SK-N-SH (cell line): ENCODE measurements around the gene C12orf50. TPM values are rescaled to one million over a fixed set of nuclear protein-coding genes. Genes with fewer than 3 reads are reported as not detected.

Experiments
- CTCF ChIA-PET: fragments of 300-600, 350-600 bp; formaldehyde crosslinking; extraction: SDS; loops from one replicate; lab custom pipeline; 2021; lab: Yijun Ruan, JAX
- POLR2A ChIA-PET: fragments of 350-600 bp; sonication (Branson Sonifier 250); formaldehyde crosslinking; extraction: SDS; loops from one replicate; lab custom pipeline; 2020; ENCODE audit warnings: antibody characterized with exemption, inconsistent platforms; lab: Yijun Ruan, JAX
- DNase-seq: peaks from one replicate; pipeline ENCODE4 v3.0.0; 2012
- H2AFZ ChIP-seq: fragments of 200-600 bp; sonication (generic); 2 replicates; pipeline ENCODE4 v1.8.1; 2016; ENCODE audit warnings: antibody characterized with exemption, mild to moderate bottlenecking, low read depth
- H3F3A ChIP-seq: fragments of 200-600 bp; sonication (generic); replicated peaks from 2 replicates; pipeline ENCODE3; 2016; ENCODE audit warnings: antibody characterized with exemption, mild to moderate bottlenecking; ENCODE audit not compliant: insufficient read depth
- H3K27ac ChIP-seq, 2 experiments: fragments of 200-500 bp in 1 of 2; fragments of 200-600 bp in 1 of 2; sonication (Bioruptor generic) in 1 of 2; sonication (generic), shearing (Covaris generic) in 1 of 2; 2 replicates each; pipeline versions ENCODE4 v1.5.1 to v1.6.1; 2014 to 2016; ENCODE audit warnings: low read depth in 2 of 2, inconsistent platforms in 1 of 2, low read length in 1 of 2, mild to moderate bottlenecking in 1 of 2, mixed read lengths in 1 of 2
- H3K27me3 ChIP-seq: fragments of 200-600 bp; sonication (generic), shearing (Covaris generic); 2 replicates; pipeline ENCODE4 v1.6.1; 2016; ENCODE audit warnings: mixed run types; ENCODE audit not compliant: insufficient read depth
- H3K36me3 ChIP-seq, 2 experiments: fragments of 200-500 bp in 1 of 2; fragments of 200-600 bp in 1 of 2; sonication (Bioruptor generic) in 1 of 2; sonication (generic) in 1 of 2; replicated peaks in 1 of 2; 2 replicates each; pipeline versions ENCODE3 to v1.5.1; 2014 to 2016; ENCODE audit warnings: low read length in 1 of 2, mild to moderate bottlenecking in 1 of 2; ENCODE audit not compliant: insufficient read depth in 2 of 2, control insufficient read depth in 1 of 2
- H3K4me1 ChIP-seq, 2 experiments: fragments of 200-500 bp in 1 of 2; fragments of 200-600 bp in 1 of 2; sonication (Bioruptor generic) in 1 of 2; sonication (generic), shearing (Covaris generic) in 1 of 2; 2 replicates each; pipeline versions ENCODE4 v1.5.1 to v1.6.1; 2014 to 2016; ENCODE audit warnings: low read depth in 1 of 2, low read length in 1 of 2, mixed run types in 1 of 2; ENCODE audit not compliant: insufficient read depth in 2 of 2, control insufficient read depth in 1 of 2
- H3K4me2 ChIP-seq: fragments of 200-600 bp; sonication (generic), shearing (Covaris generic); 2 replicates; pipeline ENCODE4 v1.6.1; 2017; ENCODE audit warnings: mixed run types
- H3K4me3 ChIP-seq, 2 experiments: fragments of 200-500 bp in 1 of 2; fragments of 200-600 bp in 1 of 2; sonication (Bioruptor generic) in 1 of 2; sonication (generic), shearing (Covaris generic) in 1 of 2; 2 replicates each; pipeline versions ENCODE4 v1.5.1 to v1.8.1; 2014 to 2016; ENCODE audit warnings: low read depth in 2 of 2, inconsistent platforms in 1 of 2, low read length in 1 of 2, mild to moderate bottlenecking in 1 of 2, mixed read lengths in 1 of 2, moderate library complexity in 1 of 2
- H3K79me2 ChIP-seq: fragments of 200-600 bp; sonication (generic); 2 replicates; pipeline ENCODE4 v1.8.1; 2017; ENCODE audit warnings: mild to moderate bottlenecking; ENCODE audit not compliant: insufficient read depth
- H3K9ac ChIP-seq: fragments of 200-600 bp; sonication (generic); 2 replicates; pipeline ENCODE4 v1.6.1; 2017; ENCODE audit warnings: mixed run types
- H3K9me2 ChIP-seq: fragments of 200-600 bp; sonication (generic); 2 replicates; pipeline ENCODE4 v1.6.1; 2017; ENCODE audit warnings: mixed run types
- H3K9me3 ChIP-seq: fragments of 200-600 bp; sonication (generic); 2 replicates; pipeline ENCODE4 v1.6.1; 2017; ENCODE audit warnings: mixed run types, mild to moderate bottlenecking, moderate library complexity
- H4K20me1 ChIP-seq: fragments of 200-600 bp; sonication (generic); 2 replicates; pipeline ENCODE4 v1.6.1; 2017; ENCODE audit warnings: mild to moderate bottlenecking, mixed run types; ENCODE audit not compliant: insufficient read depth
- CHD2 ChIP-seq: fragments of 150-350 bp; IDR thresholded peaks from 2 replicates; pipeline ENCODE4 v1.6.1; 2018; ENCODE audit warnings: low read length; ENCODE audit not compliant: partially characterized antibody
- ELF1 ChIP-seq: IDR thresholded peaks from 2 replicates; pipeline ENCODE4 v1.4.0; 2012
- EP300 ChIP-seq, 2 experiments: IDR thresholded peaks; 2 replicates each; pipeline versions ENCODE4 v1.4.0 to v1.6.1; 2012; ENCODE audit warnings: borderline replicate concordance in 1 of 2, low read depth in 1 of 2, low read length in 1 of 2
- EZH2phosphoT487 ChIP-seq: fragments of 200-600 bp; sonication (generic); IDR thresholded peaks from 2 replicates; pipeline ENCODE4 v1.6.1; 2017; ENCODE audit warnings: low read depth, mixed run types, mild to moderate bottlenecking, antibody characterized with exemption, moderate library complexity, borderline replicate concordance
- FOSL2 ChIP-seq: IDR thresholded peaks from 2 replicates; pipeline ENCODE4 v1.4.0; 2012; ENCODE audit warnings: low read depth, mild to moderate bottlenecking, moderate library complexity, borderline replicate concordance
- FOXJ3 ChIP-seq: sonication (generic); formaldehyde crosslinking; IDR thresholded peaks from 2 replicates; pipeline ENCODE4 v1.5.1; 2020; ENCODE audit warnings: mild to moderate bottlenecking, missing genetic modification reagents
- FOXM1 ChIP-seq: IDR thresholded peaks from 2 replicates; pipeline ENCODE4 v1.4.0; 2012; ENCODE audit warnings: low read depth, mild to moderate bottlenecking
- GATA2 ChIP-seq: sonication (generic); formaldehyde crosslinking; IDR thresholded peaks from 2 replicates; pipeline ENCODE4 v1.5.0; 2020; ENCODE audit warnings: mild to moderate bottlenecking, missing genetic modification reagents
- POLR2AphosphoS5 ChIP-seq: IDR thresholded peaks from 2 replicates; pipeline ENCODE4 v1.6.1; 2012; ENCODE audit warnings: low read depth, low read length
- RAD21 ChIP-seq: IDR thresholded peaks from 2 replicates; pipeline ENCODE4 v1.6.1; 2012; ENCODE audit warnings: mild to moderate bottlenecking, low read length
- TAF1 ChIP-seq: IDR thresholded peaks from 2 replicates; pipeline ENCODE4 v1.6.1; 2012; ENCODE audit warnings: low read depth, mild to moderate bottlenecking, low read length, moderate library complexity, borderline replicate concordance
- WGBS: methylation state at CpG from one replicate; pipeline ENCODE4 v1.1.6; 2017; ENCODE audit warnings: low lambda C conversion rate; 5-methylcytosine and 5-hydroxymethylcytosine counted together
- polyA plus RNA-seq, 3 experiments: library from polyadenylated mRNA; depleted of rRNA; stranded (reverse); fragments of >200 nt; gene quantifications; 2 replicates each; pipeline ENCODE4 v1.2.3, GENCODE V29; 2012
- TF ChIP-seq, protein P1 (sequence below): IDR thresholded peaks from 2 replicates; pipeline ENCODE4 v1.6.1; 2012; ENCODE audit warnings: mild to moderate bottlenecking, low read depth, low read length, moderate library complexity
- TF ChIP-seq, protein P2 (sequence below): IDR thresholded peaks from 2 replicates; pipeline ENCODE4 v1.4.0; 2012; ENCODE audit warnings: low read depth
- TF ChIP-seq, protein P3 (sequence below): fragments of 200-600 bp; sonication (generic); IDR thresholded peaks from 2 replicates; pipeline ENCODE4 v1.6.1; 2017; ENCODE audit warnings: antibody characterized with exemption, mild to moderate bottlenecking, moderate library complexity
- TF ChIP-seq, protein P4 (sequence below): IDR thresholded peaks from 2 replicates; pipeline ENCODE4 v1.4.0; 2012; ENCODE audit warnings: low read depth, borderline replicate concordance

C12orf50 gene
- polyA plus RNA-seq, 1 of the 3 experiments (the other 2 are of a cell fraction), result 0.03 TPM

DNA sequence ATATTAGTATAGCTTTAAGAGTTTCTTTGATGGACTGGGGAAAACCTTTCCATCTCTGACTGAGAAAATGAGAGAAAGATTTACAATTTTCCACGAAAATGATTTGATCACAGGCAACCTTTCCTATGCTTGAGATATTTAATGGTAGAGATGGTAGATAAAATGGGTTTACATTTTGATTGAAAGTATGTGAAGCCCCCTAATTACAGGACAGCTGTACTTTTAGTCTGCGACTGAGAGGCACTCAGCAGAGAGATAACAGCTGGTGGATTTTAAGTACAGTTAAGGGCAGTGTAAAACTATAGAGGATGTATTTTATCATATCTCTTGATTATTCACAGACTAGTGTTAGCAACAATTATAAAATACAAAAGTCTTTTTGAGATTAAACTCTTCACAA lies 40.7 kb downstream of the C12orf50 start:
- Histone ChIP-seq H3K4me3 (no peak overlapping the region), H3F3A (no peaks in the 10 kb centered on the region), H3K4me2 (no peak overlapping the region), H3K27me3 (no peaks in the 10 kb centered on the region), H3K27ac (peak overlapping the region in 1 of 2 experiments; percentile 89; a peak in 2 of 4 replicates), H3K79me2 (no peaks in the 10 kb centered on the region), H3K9ac (no peak overlapping the region), H3K4me1 (no peaks in the 10 kb centered on the region; a peak in 1 of 4 replicates), H4K20me1 (no peaks in the 10 kb centered on the region), H2AFZ (peak overlapping the region; percentile 37; the same call in 1 of the 2 replicates), H3K9me3 (no peaks in the 10 kb centered on the region), H3K36me3 (no peaks in the 10 kb centered on the region), H3K9me2 (no peaks in the 10 kb centered on the region)
- DNase-seq, result peak; percentile 14
- no peak for TF ChIP-seq EP300 (IDR thresholded peaks at IDR 0.05; ENCODE audit: borderline replicate concordance in 1 of 2, low read depth in 1 of 2, low read length in 1 of 2)
- peak; percentile 71 for TF ChIP-seq GATA2 (CRISPR knock-in tag)
- ChIA-PET POLR2A (no interaction called here), CTCF (interaction anchor here (0.6 kb wide), 1 partner anchor 115 kb away, joined by 3 read pairs; no protein-coding TSS in a partner anchor)
- 62% methylated on average over 2 of the region's 2 CpGs for WGBS

DNA sequence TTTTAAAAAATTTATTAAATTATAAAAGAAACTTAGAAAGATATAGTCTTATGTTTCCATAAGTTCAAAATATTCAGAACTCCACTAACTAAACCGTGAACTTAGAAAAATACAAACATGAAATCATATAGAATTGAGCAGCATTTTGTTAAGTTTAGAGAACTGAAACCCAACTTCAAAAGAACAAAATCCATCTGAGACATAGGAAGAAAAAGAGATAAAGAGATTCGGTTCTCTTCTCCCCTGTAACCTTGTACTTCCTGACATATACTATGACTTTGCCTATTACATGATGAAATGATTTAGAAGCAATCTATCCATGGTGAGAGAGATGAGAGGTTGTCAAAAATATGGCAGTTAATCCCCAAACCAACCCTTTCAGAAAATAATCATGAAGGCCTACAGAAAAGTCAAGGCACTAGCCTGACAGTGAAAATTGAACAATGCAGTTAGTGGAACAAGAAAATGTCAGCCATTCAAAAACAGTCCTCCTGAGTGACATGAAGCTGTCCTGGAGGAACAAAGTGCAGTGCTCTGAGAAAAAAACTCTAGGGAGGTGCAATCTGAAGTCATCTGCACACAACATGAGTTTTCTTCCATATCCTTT lies 44.0 kb downstream of the C12orf50 start:
- H3K9me3 ChIP-seq, result no peaks in the 10 kb centered on the region
- H3K27me3 ChIP-seq, result no peaks in the 10 kb centered on the region
- H4K20me1 ChIP-seq, result no peaks in the 10 kb centered on the region
- H3F3A ChIP-seq, result no peaks in the 10 kb centered on the region
- DNase-seq, result no peak
- ChIA-PET POLR2A (no interaction called here), CTCF (no interaction called here)
- WGBS, result 80% methylated on average over 2 of the region's 2 CpGs
- TF ChIP-seq, protein P1, sequence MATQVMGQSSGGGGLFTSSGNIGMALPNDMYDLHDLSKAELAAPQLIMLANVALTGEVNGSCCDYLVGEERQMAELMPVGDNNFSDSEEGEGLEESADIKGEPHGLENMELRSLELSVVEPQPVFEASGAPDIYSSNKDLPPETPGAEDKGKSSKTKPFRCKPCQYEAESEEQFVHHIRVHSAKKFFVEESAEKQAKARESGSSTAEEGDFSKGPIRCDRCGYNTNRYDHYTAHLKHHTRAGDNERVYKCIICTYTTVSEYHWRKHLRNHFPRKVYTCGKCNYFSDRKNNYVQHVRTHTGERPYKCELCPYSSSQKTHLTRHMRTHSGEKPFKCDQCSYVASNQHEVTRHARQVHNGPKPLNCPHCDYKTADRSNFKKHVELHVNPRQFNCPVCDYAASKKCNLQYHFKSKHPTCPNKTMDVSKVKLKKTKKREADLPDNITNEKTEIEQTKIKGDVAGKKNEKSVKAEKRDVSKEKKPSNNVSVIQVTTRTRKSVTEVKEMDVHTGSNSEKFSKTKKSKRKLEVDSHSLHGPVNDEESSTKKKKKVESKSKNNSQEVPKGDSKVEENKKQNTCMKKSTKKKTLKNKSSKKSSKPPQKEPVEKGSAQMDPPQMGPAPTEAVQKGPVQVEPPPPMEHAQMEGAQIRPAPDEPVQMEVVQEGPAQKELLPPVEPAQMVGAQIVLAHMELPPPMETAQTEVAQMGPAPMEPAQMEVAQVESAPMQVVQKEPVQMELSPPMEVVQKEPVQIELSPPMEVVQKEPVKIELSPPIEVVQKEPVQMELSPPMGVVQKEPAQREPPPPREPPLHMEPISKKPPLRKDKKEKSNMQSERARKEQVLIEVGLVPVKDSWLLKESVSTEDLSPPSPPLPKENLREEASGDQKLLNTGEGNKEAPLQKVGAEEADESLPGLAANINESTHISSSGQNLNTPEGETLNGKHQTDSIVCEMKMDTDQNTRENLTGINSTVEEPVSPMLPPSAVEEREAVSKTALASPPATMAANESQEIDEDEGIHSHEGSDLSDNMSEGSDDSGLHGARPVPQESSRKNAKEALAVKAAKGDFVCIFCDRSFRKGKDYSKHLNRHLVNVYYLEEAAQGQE, result no peak
- TF ChIP-seq, protein P2, sequence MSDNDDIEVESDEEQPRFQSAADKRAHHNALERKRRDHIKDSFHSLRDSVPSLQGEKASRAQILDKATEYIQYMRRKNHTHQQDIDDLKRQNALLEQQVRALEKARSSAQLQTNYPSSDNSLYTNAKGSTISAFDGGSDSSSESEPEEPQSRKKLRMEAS, result no peak
- TF ChIP-seq, protein P3, sequence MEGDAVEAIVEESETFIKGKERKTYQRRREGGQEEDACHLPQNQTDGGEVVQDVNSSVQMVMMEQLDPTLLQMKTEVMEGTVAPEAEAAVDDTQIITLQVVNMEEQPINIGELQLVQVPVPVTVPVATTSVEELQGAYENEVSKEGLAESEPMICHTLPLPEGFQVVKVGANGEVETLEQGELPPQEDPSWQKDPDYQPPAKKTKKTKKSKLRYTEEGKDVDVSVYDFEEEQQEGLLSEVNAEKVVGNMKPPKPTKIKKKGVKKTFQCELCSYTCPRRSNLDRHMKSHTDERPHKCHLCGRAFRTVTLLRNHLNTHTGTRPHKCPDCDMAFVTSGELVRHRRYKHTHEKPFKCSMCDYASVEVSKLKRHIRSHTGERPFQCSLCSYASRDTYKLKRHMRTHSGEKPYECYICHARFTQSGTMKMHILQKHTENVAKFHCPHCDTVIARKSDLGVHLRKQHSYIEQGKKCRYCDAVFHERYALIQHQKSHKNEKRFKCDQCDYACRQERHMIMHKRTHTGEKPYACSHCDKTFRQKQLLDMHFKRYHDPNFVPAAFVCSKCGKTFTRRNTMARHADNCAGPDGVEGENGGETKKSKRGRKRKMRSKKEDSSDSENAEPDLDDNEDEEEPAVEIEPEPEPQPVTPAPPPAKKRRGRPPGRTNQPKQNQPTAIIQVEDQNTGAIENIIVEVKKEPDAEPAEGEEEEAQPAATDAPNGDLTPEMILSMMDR, result no peak
- TF ChIP-seq RAD21 (no peak), CHD2 (no peak), GATA2 (CRISPR knock-in tag) (no peak), TAF1 (no peak), POLR2AphosphoS5 (no peak), EZH2phosphoT487 (no peak), FOXM1 (no peak), ELF1 (no peak), FOXJ3 (no peak), FOSL2 (no peak)
- TF ChIP-seq, protein P4, sequence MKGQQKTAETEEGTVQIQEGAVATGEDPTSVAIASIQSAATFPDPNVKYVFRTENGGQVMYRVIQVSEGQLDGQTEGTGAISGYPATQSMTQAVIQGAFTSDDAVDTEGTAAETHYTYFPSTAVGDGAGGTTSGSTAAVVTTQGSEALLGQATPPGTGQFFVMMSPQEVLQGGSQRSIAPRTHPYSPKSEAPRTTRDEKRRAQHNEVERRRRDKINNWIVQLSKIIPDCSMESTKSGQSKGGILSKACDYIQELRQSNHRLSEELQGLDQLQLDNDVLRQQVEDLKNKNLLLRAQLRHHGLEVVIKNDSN, result no peak
- H3K9me2 ChIP-seq, result no peaks in the 10 kb centered on the region
- H3K4me3 ChIP-seq, result no peak overlapping the region
- no peak overlapping the region for H3K27ac ChIP-seq
- H2AFZ ChIP-seq, result no peak overlapping the region
- peaks cover 0 to 5% of the 10 kb centered on the region in 2 experiments; a peak in 2 of 4 replicates for H3K4me1 ChIP-seq
- no peaks in the 10 kb centered on the region for H3K79me2 ChIP-seq
- H3K9ac ChIP-seq, result no peak overlapping the region
- H3K4me2 ChIP-seq, result no peak overlapping the region
- H3K36me3 ChIP-seq, result no peaks in the 10 kb centered on the region
